HepG2 (cell line): ENCODE results near the gene HNRNPM. TPM values are rescaled to one million over a fixed set of nuclear protein-coding genes. Genes with fewer than 3 reads are reported as not detected.

Experiments used
- AGO2 ChIP-seq: fragments of 200-400 bp; formaldehyde crosslinking; optimal IDR thresholded peaks from 2 replicates; pipeline ENCODE3; 2017; ENCODE audit warnings: mild to moderate bottlenecking, low read depth, low read length, moderate library complexity
- EED ChIP-seq: sonication (generic); formaldehyde crosslinking; IDR thresholded peaks from 2 replicates; pipeline ENCODE4 v1.5.0; 2020; ENCODE audit warnings: mild to moderate bottlenecking, missing genetic modification reagents
- ERF ChIP-seq: IDR thresholded peaks from 2 replicates; pipeline ENCODE4 v1.6.1; 2018; ENCODE audit warnings: missing biosample characterization, missing genetic modification reagents
- FOSL1 ChIP-seq: sonication (generic); formaldehyde crosslinking; IDR thresholded peaks from 2 replicates; pipeline ENCODE4 v1.9.0; 2021; ENCODE audit warnings: missing genetic modification reagents, borderline replicate concordance
- HIVEP1 ChIP-seq: sonication (generic); formaldehyde crosslinking; IDR thresholded peaks from 2 replicates; pipeline ENCODE4 v1.4.0; 2020; ENCODE audit warnings: mild to moderate bottlenecking, missing genetic modification reagents
- POLR2AphosphoS5 ChIP-seq: IDR thresholded peaks from 2 replicates; pipeline ENCODE4 v1.6.1; 2012; ENCODE audit warnings: low read depth, low read length
- RBAK ChIP-seq: sonication (generic); formaldehyde crosslinking; IDR thresholded peaks from 2 replicates; pipeline ENCODE4 v1.5.1; 2020; ENCODE audit warnings: mild to moderate bottlenecking, missing genetic modification reagents
- STAT6 ChIP-seq: sonication (generic); formaldehyde crosslinking; IDR thresholded peaks from 2 replicates; pipeline ENCODE4 v1.4.0; 2020; ENCODE audit warnings: missing genetic modification reagents, mild to moderate bottlenecking, borderline replicate concordance
- ZBTB38 ChIP-seq: sonication (generic); formaldehyde crosslinking; IDR thresholded peaks from 2 replicates; pipeline ENCODE4 v1.5.1; 2020; ENCODE audit warnings: mild to moderate bottlenecking, missing genetic modification reagents
- ZBTB43 ChIP-seq: sonication (generic); formaldehyde crosslinking; conservative IDR thresholded peaks from 2 replicates; pipeline ENCODE4 v1.4.0; 2020; ENCODE audit warnings: missing genetic modification reagents
- ZFP41 ChIP-seq: sonication (generic); formaldehyde crosslinking; IDR thresholded peaks from 2 replicates; pipeline ENCODE4 v1.4.0; 2020; ENCODE audit warnings: mild to moderate bottlenecking, missing genetic modification reagents, borderline replicate concordance
- ZMAT3 ChIP-seq: sonication (generic); formaldehyde crosslinking; conservative IDR thresholded peaks from 2 replicates; pipeline ENCODE4 v1.7.0; 2021; ENCODE audit warnings: missing genetic modification reagents
- ZNF329 ChIP-seq: sonication (generic); formaldehyde crosslinking; IDR thresholded peaks from 2 replicates; pipeline ENCODE4 v1.9.0; 2021; ENCODE audit warnings: low read depth, mild to moderate bottlenecking, missing genetic modification reagents
- ZNF343 ChIP-seq: sonication (generic); formaldehyde crosslinking; IDR thresholded peaks from 2 replicates; pipeline ENCODE4 v1.4.0; 2020; ENCODE audit warnings: mild to moderate bottlenecking, missing genetic modification reagents
- ZNF484 ChIP-seq: sonication (generic); formaldehyde crosslinking; IDR thresholded peaks from 2 replicates; pipeline ENCODE4 v1.5.1; 2020; ENCODE audit warnings: mild to moderate bottlenecking, low read depth, missing genetic modification reagents, borderline replicate concordance
- ZNF574 ChIP-seq: sonication (generic); formaldehyde crosslinking; IDR thresholded peaks from 2 replicates; pipeline ENCODE4 v1.4.0; 2020; ENCODE audit warnings: missing genetic modification reagents
- ZNF790 ChIP-seq: sonication (generic); formaldehyde crosslinking; IDR thresholded peaks from 2 replicates; pipeline ENCODE4 v1.8.0; 2022; ENCODE audit warnings: missing genetic modification reagents, mild to moderate bottlenecking, borderline replicate concordance
- ZUFSP ChIP-seq: sonication (generic); formaldehyde crosslinking; IDR thresholded peaks from 2 replicates; pipeline ENCODE4 v1.9.0; 2021; ENCODE audit warnings: missing genetic modification reagents, mild to moderate bottlenecking, borderline replicate concordance
- polyA plus RNA-seq, 8 experiments: library from polyadenylated mRNA; depleted of rRNA in 3 of 8; stranded (reverse) in 7 of 8; unstranded in 1 of 8; fragments of >200 nt; fragmentation: Illumina TruSeq in 4 of 8; extraction: Trizol in 4 of 8; gene quantifications; 2 replicates each; pipeline versions ENCODE4 v1.2.1 to v1.2.3, GENCODE V29; 2011 to 2016; ENCODE audit warnings: low read depth in 4 of 8, missing spikeins in 1 of 8, mixed read lengths in 1 of 8; ENCODE audit not compliant: insufficient read depth in 1 of 8
- total RNA-seq, 5 experiments: library from RNA; depleted of rRNA; stranded (reverse); fragments of >200 nt; fragmentation: Illumina TruSeq; extraction: Trizol; gene quantifications; 2 replicates each; pipeline ENCODE4 v1.2.3, GENCODE V29; 2016; ENCODE audit warnings: low read depth in 1 of 5
- TF ChIP-seq, protein P1 (sequence below): fragments of 450-650 bp; IDR thresholded peaks from 2 replicates; pipeline ENCODE4 v1.6.1; 2016

Gene HNRNPM
- total and polyA plus RNA-seq, 2 of the 13 experiments (the other 11 are each of a cell fraction or from before 2014, with no cell fraction given): 56.7 to 102 TPM

GRCh38 chr19:8513687-8514504 lies 69.1 kb downstream of the HNRNPM start, which contains the start of gene ZNF414 (continued):
- TF ChIP-seq ZNF574 (CRISPR knock-in tag): 0 out of 2 replicates have a peak, but pooled peaks have one; percentile 54
- no peak for TF ChIP-seq ZNF343
- no peak; the same call in 1 of the 2 replicates for TF ChIP-seq STAT6 (CRISPR knock-in tag)
- no peak for TF ChIP-seq ZUFSP (CRISPR knock-in tag)
- TF ChIP-seq ERF (CRISPR knock-in tag): no peak
- TF ChIP-seq ZBTB38 (CRISPR knock-in tag): peak; percentile 59
- no peak for TF ChIP-seq FOSL1
- no peak for TF ChIP-seq RBAK (CRISPR knock-in tag)
- no peak for TF ChIP-seq ZFP41 (CRISPR knock-in tag)
- TF ChIP-seq EED: no peak
- TF ChIP-seq, protein P1, sequence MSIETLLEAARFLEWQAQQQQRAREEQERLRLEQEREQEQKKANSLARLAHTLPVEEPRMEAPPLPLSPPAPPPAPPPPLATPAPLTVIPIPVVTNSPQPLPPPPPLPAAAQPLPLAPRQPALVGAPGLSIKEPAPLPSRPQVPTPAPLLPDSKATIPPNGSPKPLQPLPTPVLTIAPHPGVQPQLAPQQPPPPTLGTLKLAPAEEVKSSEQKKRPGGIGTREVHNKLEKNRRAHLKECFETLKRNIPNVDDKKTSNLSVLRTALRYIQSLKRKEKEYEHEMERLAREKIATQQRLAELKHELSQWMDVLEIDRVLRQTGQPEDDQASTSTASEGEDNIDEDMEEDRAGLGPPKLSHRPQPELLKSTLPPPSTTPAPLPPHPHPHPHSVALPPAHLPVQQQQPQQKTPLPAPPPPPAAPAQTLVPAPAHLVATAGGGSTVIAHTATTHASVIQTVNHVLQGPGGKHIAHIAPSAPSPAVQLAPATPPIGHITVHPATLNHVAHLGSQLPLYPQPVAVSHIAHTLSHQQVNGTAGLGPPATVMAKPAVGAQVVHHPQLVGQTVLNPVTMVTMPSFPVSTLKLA: no peak
- no peak for TF ChIP-seq ZNF329 (CRISPR knock-in tag)
- TF ChIP-seq ZNF484 (CRISPR knock-in tag): no peak
- TF ChIP-seq HIVEP1: no peak
- peak; percentile 91 for TF ChIP-seq POLR2AphosphoS5
- 0 out of 2 replicates have a peak, but pooled peaks have one; percentile 69 for TF ChIP-seq ZMAT3 (CRISPR knock-in tag)
- TF ChIP-seq ZBTB43 (CRISPR knock-in tag): peak; percentile 71; the same call in 1 of the 2 replicates
- peak; percentile 44 for TF ChIP-seq AGO2
- TF ChIP-seq ZNF790 (CRISPR knock-in tag): no peak
